ENCODE measurements around the gene UNC13D. TPM values are rescaled to one million over a fixed set of nuclear protein-coding genes. Genes with fewer than 3 reads are reported as not detected.

The UNC13D gene
- total RNA-seq, 1 donor from 2014 or later = 2.7 TPM

GRCh38 chr17:75875940-75876189 is 31.7 kb upstream of the UNC13D start:
- no peak overlapping the region for H3K27ac ChIP-seq (ENCODE audit: low read depth, low read length)
- H3K4me2 ChIP-seq (ENCODE audit: low read length) = peak overlapping the region; percentile 93
- no peak for TF ChIP-seq EZH2 (IDR thresholded peaks at IDR 0.05; ENCODE audit: insufficient read depth, low read length)
- no peak for TF ChIP-seq CTCF (IDR thresholded peaks at IDR 0.05; ENCODE audit: insufficient read depth, low read depth, low read length)

GRCh38 chr17:75875182-75875939 is 31.2 kb upstream of the UNC13D start:
- H3K4me2 ChIP-seq (ENCODE audit: low read length) = no peak overlapping the region
- DNase-seq (ENCODE audit: low read depth) (no peak), FAIRE-seq (no peak)
- H4K20me1 ChIP-seq (ENCODE audit: insufficient read depth, low read length) = peaks cover 4% of the 10 kb centered on the region
- TF ChIP-seq EZH2 (IDR thresholded peaks at IDR 0.05; ENCODE audit: insufficient read depth, low read length) = no peak
- TF ChIP-seq CTCF (IDR thresholded peaks at IDR 0.05; ENCODE audit: insufficient read depth, low read depth, low read length) = no peak
- Mint-ChIP-seq H3K4me1 (ENCODE audit: low read depth, unreplicated experiment) (peaks cover 13% of the 10 kb centered on the region), H3K9me3 (ENCODE audit: unreplicated experiment) (no peaks in the 10 kb centered on the region), H3K27me3 (ENCODE audit: low read depth, unreplicated experiment) (peaks cover 3% of the 10 kb centered on the region), H3K27ac (ENCODE audit: unreplicated experiment) (no peak overlapping the region), H3K4me3 (ENCODE audit: unreplicated experiment) (no peak overlapping the region), H3K36me3 (ENCODE audit: low read depth, unreplicated experiment) (peaks cover 2% of the 10 kb centered on the region)
- H3K36me3 ChIP-seq (ENCODE audit: insufficient read depth, low read length) = no peaks in the 10 kb centered on the region
- peak overlapping the region; percentile 25 for H2AFZ ChIP-seq (ENCODE audit: low read depth, low read length)
- H3K9ac ChIP-seq (ENCODE audit: low read length) = no peak overlapping the region
- H3K79me2 ChIP-seq (ENCODE audit: insufficient read depth, low read length) = no peaks in the 10 kb centered on the region
- H3K9me3 ChIP-seq (ENCODE audit: insufficient read depth, low read depth, low read length) = no peaks in the 10 kb centered on the region
- H3K27ac ChIP-seq (ENCODE audit: low read depth, low read length) = no peak overlapping the region
- peaks cover 37% of the 10 kb centered on the region for H3K4me1 ChIP-seq (ENCODE audit: insufficient read depth, low read length)
- no peak overlapping the region for H3K4me3 ChIP-seq (ENCODE audit: insufficient read depth, low read depth, low read length)
- H3K27me3 ChIP-seq (ENCODE audit: insufficient read depth, low read length) = no peaks in the 10 kb centered on the region

More at GRCh38 chr17:75875940-75876189, 31.7 kb upstream of the UNC13D start:
- Histone ChIP-seq H3K79me2 (ENCODE audit: insufficient read depth, low read length) (no peaks in the 10 kb centered on the region), H3K9me3 (ENCODE audit: insufficient read depth, low read depth, low read length) (no peaks in the 10 kb centered on the region), H2AFZ (ENCODE audit: low read depth, low read length) (peak overlapping the region; percentile 25), H4K20me1 (ENCODE audit: insufficient read depth, low read length) (peaks cover 4% of the 10 kb centered on the region), H3K4me3 (ENCODE audit: insufficient read depth, low read depth, low read length) (no peak overlapping the region), H3K36me3 (ENCODE audit: insufficient read depth, low read length) (no peaks in the 10 kb centered on the region), H3K9ac (ENCODE audit: low read length) (no peak overlapping the region), H3K27me3 (ENCODE audit: insufficient read depth, low read length) (no peaks in the 10 kb centered on the region), H3K4me1 (ENCODE audit: insufficient read depth, low read length) (peaks cover 37% of the 10 kb centered on the region)
- H3K4me1 Mint-ChIP-seq (ENCODE audit: low read depth, unreplicated experiment) = peaks cover 13% of the 10 kb centered on the region
- FAIRE-seq = no peak
- no peak overlapping the region for H3K4me3 Mint-ChIP-seq (ENCODE audit: unreplicated experiment)
- H3K27ac Mint-ChIP-seq (ENCODE audit: unreplicated experiment) = no peak overlapping the region
- H3K36me3 Mint-ChIP-seq (ENCODE audit: low read depth, unreplicated experiment) = peaks cover 2% of the 10 kb centered on the region
- no peak for DNase-seq (ENCODE audit: low read depth)
- no peaks in the 10 kb centered on the region for H3K9me3 Mint-ChIP-seq (ENCODE audit: unreplicated experiment)
- H3K27me3 Mint-ChIP-seq (ENCODE audit: low read depth, unreplicated experiment) = peaks cover 7% of the 10 kb centered on the region
